GM12864 (cell line): ENCODE results near the gene CPE.

Source experiments
- DNase-seq: peaks from one replicate; pipeline ENCODE4 v3.0.0-alpha.2; 2011; ENCODE audit warnings: low read depth
- H3K4me3 ChIP-seq: 2 replicates; pipeline ENCODE4 v1.5.1; 2011; ENCODE audit warnings: mild to moderate bottlenecking, low read depth, low read length, control low read depth
- CTCF ChIP-seq: IDR thresholded peaks from 2 replicates; pipeline ENCODE4 v1.5.1; 2011; ENCODE audit warnings: low read depth, mild to moderate bottlenecking, moderate library complexity, low read length, control low read depth, inconsistent platforms; ENCODE audit errors: missing control alignments

The CPE gene

GRCh38 chr4:165359506-165359905 is 19.3 kb upstream of the CPE start:
- no peak for TF ChIP-seq CTCF
- no peak for DNase-seq

GRCh38 chr4:165360041-165360695 is 18.6 kb upstream of the CPE start:
- no peak for DNase-seq
- no peak for TF ChIP-seq CTCF
- no peak overlapping the region for H3K4me3 ChIP-seq

More at GRCh38 chr4:165359506-165359905, 19.3 kb upstream of the CPE start:
- no peak overlapping the region for H3K4me3 ChIP-seq

GRCh38 chr4:165360985-165361670 is 17.7 kb upstream of the CPE start:
- no peak for DNase-seq
- no peak overlapping the region for H3K4me3 ChIP-seq
- no peak for TF ChIP-seq CTCF

- no peak for DNase-seq
- TF ChIP-seq CTCF = no peak
- H3K4me3 ChIP-seq = no peak overlapping the region
Observed at GRCh38 chr4:165361810-165362209, 17.0 kb upstream of the CPE start.

GRCh38 chr4:165364452-165365080 is 14.2 kb upstream of the CPE start:
- H3K4me3 ChIP-seq = no peak overlapping the region
- DNase-seq = no peak
- TF ChIP-seq CTCF = no peak

- H3K4me3 ChIP-seq = no peak overlapping the region
- DNase-seq = no peak
- TF ChIP-seq CTCF = no peak
Observed at GRCh38 chr4:165367040-165367439, 11.8 kb upstream of the CPE start.

GRCh38 chr4:165368114-165368513 is 10.7 kb upstream of the CPE start:
- TF ChIP-seq CTCF = no peak
- DNase-seq = no peak
- no peak overlapping the region for H3K4me3 ChIP-seq
